IMR-90 (cell line): ENCODE data around the gene EDN2. TPM values are rescaled to one million over a fixed set of nuclear protein-coding genes. Genes with fewer than 3 reads are reported as not detected.

Experiments used
- ATAC-seq: fragments of 200-7000 bp; cut with Tn5 transposase; 2 replicates; pipeline ENCODE4 v1.9.1; 2020; ENCODE audit warnings: low read depth, mild to moderate bottlenecking, moderate library complexity
- BruUV-seq: library from RNA; stranded (reverse); fragments of 400-500 nt; replicated peaks from 2 replicates; lab custom pipeline; 2021; lab: Mats Ljungman, UMichigan
- CTCF ChIA-PET: fragments of 300-600 bp; formaldehyde crosslinking; extraction: SDS; loops from one replicate; lab custom pipeline; 2021; ENCODE audit warnings: antibody characterized with exemption; lab: Yijun Ruan, JAX
- POLR2A ChIA-PET: fragments of 300-600 bp; sonication (Branson Sonifier 250); formaldehyde crosslinking; loops from one replicate; lab custom pipeline; 2022; ENCODE audit warnings: antibody characterized with exemption; ENCODE audit not compliant: unreplicated experiment; lab: Charles Lee
- DNase-seq: peaks from one replicate; pipeline ENCODE4 v3.0.0; 2013
- H2AFZ ChIP-seq: replicated peaks from 2 replicates; pipeline ENCODE3; 2013; ENCODE audit warnings: low read length, mild to moderate bottlenecking; ENCODE audit not compliant: poor library complexity
- H2AK5ac ChIP-seq: 2 replicates; pipeline ENCODE4 v1.6.1; 2013; ENCODE audit warnings: low read depth, low read length, inconsistent platforms
- H2AK9ac ChIP-seq: replicated peaks from 2 replicates; pipeline ENCODE3; 2013; ENCODE audit warnings: mild to moderate bottlenecking, low read depth, low read length, moderate library complexity; ENCODE audit not compliant: poor library complexity
- H2BK120ac ChIP-seq: 2 replicates; pipeline ENCODE4 v1.6.1; 2013; ENCODE audit warnings: low read depth, low read length, inconsistent platforms
- H2BK15ac ChIP-seq: 3 replicates; pipeline ENCODE4 v1.6.1; 2013; ENCODE audit warnings: low read depth, low read length, inconsistent platforms
- H2BK20ac ChIP-seq: 2 replicates; pipeline ENCODE4 v1.6.1; 2013; ENCODE audit warnings: low read depth, mild to moderate bottlenecking, inconsistent platforms, low read length, moderate library complexity
- H2BK5ac ChIP-seq: 2 replicates; pipeline ENCODE4 v1.6.1; 2013; ENCODE audit warnings: mild to moderate bottlenecking, low read depth, low read length, inconsistent platforms; ENCODE audit not compliant: poor library complexity, severe bottlenecking
- H3K14ac ChIP-seq: replicated peaks from 2 replicates; pipeline ENCODE4 v1.6.1; 2013; ENCODE audit warnings: low read depth, low read length, inconsistent platforms
- H3K18ac ChIP-seq: 2 replicates; pipeline ENCODE4 v1.6.1; 2013; ENCODE audit warnings: low read depth, low read length, control low read depth
- H3K23ac ChIP-seq: 2 replicates; pipeline ENCODE4 v1.6.1; 2013; ENCODE audit warnings: low read depth, low read length, inconsistent platforms
- H3K27ac ChIP-seq: 2 replicates; pipeline ENCODE4 v1.5.1; 2013; ENCODE audit warnings: mild to moderate bottlenecking, control low read depth, low read length; ENCODE audit not compliant: insufficient read depth
- H3K27me3 ChIP-seq: 2 replicates; pipeline ENCODE4 v1.6.1; 2013; ENCODE audit warnings: low read length; ENCODE audit not compliant: control insufficient read depth, insufficient read depth
- H3K36me3 ChIP-seq: 2 replicates; pipeline ENCODE4 v1.6.1; 2013; ENCODE audit warnings: low read length, mixed read lengths; ENCODE audit not compliant: control insufficient read depth, insufficient read depth
- H3K4ac ChIP-seq: 2 replicates; pipeline ENCODE4 v1.6.1; 2013; ENCODE audit warnings: low read depth, low read length, inconsistent platforms
- H3K4me1 ChIP-seq: 2 replicates; pipeline ENCODE4 v1.6.1; 2013; ENCODE audit warnings: low read length, mixed read lengths; ENCODE audit not compliant: control insufficient read depth, insufficient read depth
- H3K4me2 ChIP-seq: 2 replicates; pipeline ENCODE4 v1.6.1; 2013; ENCODE audit warnings: low read depth, mild to moderate bottlenecking, control low read depth, low read length, moderate library complexity
- H3K4me3 ChIP-seq: 2 replicates; pipeline ENCODE4 v1.5.1; 2013; ENCODE audit warnings: low read depth, mild to moderate bottlenecking, control low read depth, low read length, moderate library complexity; ENCODE audit not compliant: insufficient read depth
- H3K56ac ChIP-seq: 2 replicates; pipeline ENCODE4 v1.6.1; 2013; ENCODE audit warnings: low read length, inconsistent platforms; ENCODE audit not compliant: insufficient read depth; ENCODE audit errors: extremely low read depth
- H3K79me1 ChIP-seq, 2 experiments: 2 replicates each; pipeline ENCODE4 v1.6.1; 2013; ENCODE audit warnings: low read length in 2 of 2, inconsistent platforms in 1 of 2, low read depth in 1 of 2
- H3K9ac ChIP-seq: 2 replicates; pipeline ENCODE4 v1.6.1; 2013; ENCODE audit warnings: low read depth, low read length, control low read depth
- H3K9me1 ChIP-seq: 2 replicates; pipeline ENCODE4 v1.6.1; 2013; ENCODE audit warnings: low read length, inconsistent platforms; ENCODE audit not compliant: insufficient read depth
- H3K9me3 ChIP-seq: 2 replicates; pipeline ENCODE4 v1.6.1; 2013; ENCODE audit warnings: low read length; ENCODE audit not compliant: control insufficient read depth, insufficient read depth
- H4K20me1 ChIP-seq: 2 replicates; pipeline ENCODE4 v1.6.1; 2013; ENCODE audit warnings: low read length, inconsistent platforms; ENCODE audit not compliant: insufficient read depth
- H4K5ac ChIP-seq: 2 replicates; pipeline ENCODE4 v1.6.1; 2013; ENCODE audit warnings: mild to moderate bottlenecking, low read depth, low read length, control low read depth
- H4K8ac ChIP-seq, 2 experiments: 2 replicates each; pipeline ENCODE4 v1.6.1; 2013; ENCODE audit warnings: low read depth in 2 of 2, low read length in 2 of 2, control low read depth in 1 of 2, inconsistent platforms in 1 of 2
- H4K91ac ChIP-seq: 2 replicates; pipeline ENCODE4 v1.6.1; 2013; ENCODE audit warnings: low read depth, low read length, inconsistent platforms; ENCODE audit not compliant: insufficient read depth
- BHLHE40 ChIP-seq: fragments of 150-350 bp; IDR thresholded peaks from 2 replicates; pipeline ENCODE4 v1.6.1; 2016; ENCODE audit warnings: mild to moderate bottlenecking, low read depth, low read length
- CEBPB ChIP-seq: IDR thresholded peaks from 2 replicates; pipeline ENCODE4 v1.6.1; 2012; ENCODE audit warnings: low read depth, low read length, improper control_type of control experiment
- CHD1 ChIP-seq: IDR thresholded peaks from 2 replicates; pipeline ENCODE4 v1.6.1; 2012; ENCODE audit warnings: low read depth, low read length, improper control_type of control experiment
- FOS ChIP-seq: fragments of 150-350 bp; IDR thresholded peaks from 2 replicates; pipeline ENCODE4 v1.6.1; 2016; ENCODE audit warnings: low read depth, low read length
- MAFK ChIP-seq: IDR thresholded peaks from 2 replicates; pipeline ENCODE4 v1.6.1; 2012; ENCODE audit warnings: low read depth, low read length, improper control_type of control experiment
- MAZ ChIP-seq: IDR thresholded peaks from 2 replicates; pipeline ENCODE4 v1.6.1; 2012; ENCODE audit warnings: low read depth, mild to moderate bottlenecking, low read length, improper control_type of control experiment, moderate library complexity, borderline replicate concordance
- MXI1 ChIP-seq: IDR thresholded peaks from 2 replicates; pipeline ENCODE4 v1.6.1; 2012; ENCODE audit warnings: low read depth, mild to moderate bottlenecking, low read length, moderate library complexity, borderline replicate concordance
- NFE2L2 ChIP-seq: fragments of 150-350 bp; IDR thresholded peaks from 2 replicates; pipeline ENCODE4 v1.6.1; 2016; ENCODE audit warnings: low read depth, mild to moderate bottlenecking, low read length
- POLR2A ChIP-seq: IDR thresholded peaks from 2 replicates; pipeline ENCODE4 v1.6.1; 2012; ENCODE audit warnings: mild to moderate bottlenecking, low read depth, low read length
- RAD21 ChIP-seq: IDR thresholded peaks from 2 replicates; pipeline ENCODE4 v1.6.1; 2012; ENCODE audit warnings: low read length, improper control_type of control experiment
- RCOR1 ChIP-seq: IDR thresholded peaks from 2 replicates; pipeline ENCODE4 v1.6.1; 2012; ENCODE audit warnings: mild to moderate bottlenecking, low read length, improper control_type of control experiment; ENCODE audit not compliant: insufficient replicate concordance
- RFX5 ChIP-seq: IDR thresholded peaks from 2 replicates; pipeline ENCODE4 v1.8.0; 2012; ENCODE audit warnings: low read depth, mild to moderate bottlenecking, low read length, moderate library complexity
- SMC3 ChIP-seq: fragments of 150-350 bp; IDR thresholded peaks from 2 replicates; pipeline ENCODE4 v1.6.1; 2016; ENCODE audit warnings: low read depth, mild to moderate bottlenecking, antibody characterized with exemption, low read length, moderate library complexity
- WGBS, 2 experiments: methylation state at CpG; one replicate each; pipeline versions ENCODE4 v1.1.5 to v1.1.7; 2013; ENCODE audit warnings: missing lambda C conversion rate in 2 of 2; ENCODE audit not compliant: insufficient read length in 1 of 2; ENCODE audit errors: extremely low coverage in 2 of 2; 5-methylcytosine and 5-hydroxymethylcytosine counted together
- dilution Hi-C: fragments of 300-500 bp; cut with HindIII; formaldehyde crosslinking; loops from one replicate; pipeline ENCODE4 v1.14.3; 2018; ENCODE audit warnings: low sequenced_read_pairs; ENCODE audit not compliant: unreplicated experiment
- in situ Hi-C: fragments of 300-500 bp; cut with MboI; formaldehyde crosslinking; loops from 3 replicates; pipeline ENCODE4 v1.14.3; 2019; ENCODE audit warnings: low sequenced_read_pairs, inconsistent platforms, mixed read lengths
- intact Hi-C: fragments of 100-400 bp; cut with micrococcal nuclease; formaldehyde crosslinking; loops from 2 replicates; pipeline ENCODE4 v1.10.0; 2022
- polyA plus RNA-seq, 3 experiments: library from polyadenylated mRNA; depleted of rRNA; stranded (reverse); fragments of >200 nt; gene quantifications; 2 replicates each; pipeline ENCODE4 v1.2.3, GENCODE V29; 2012; ENCODE audit warnings: low replicate concordance in 1 of 3
- total RNA-seq: library from RNA; depleted of rRNA; stranded (reverse); fragments of >200 nt; gene quantifications from 2 replicates; pipeline ENCODE4 v1.2.3, GENCODE V29; 2012
- TF ChIP-seq, protein P1 (sequence below): fragments of 150-350 bp; IDR thresholded peaks from 2 replicates; pipeline ENCODE4 v1.6.1; 2016; ENCODE audit warnings: low read depth, mild to moderate bottlenecking, low read length, moderate library complexity, borderline replicate concordance
- TF ChIP-seq, protein P2 (sequence below): fragments of 150-350 bp; IDR thresholded peaks from 2 replicates; pipeline ENCODE4 v1.6.1; 2017; ENCODE audit warnings: mild to moderate bottlenecking, antibody characterized with exemption, low read length, low read depth

The EDN2 gene
- total and polyA plus RNA-seq, 2 of the 4 experiments (the other 2 are of a cell fraction): 0.27 TPM; not detected in 1

DNA sequence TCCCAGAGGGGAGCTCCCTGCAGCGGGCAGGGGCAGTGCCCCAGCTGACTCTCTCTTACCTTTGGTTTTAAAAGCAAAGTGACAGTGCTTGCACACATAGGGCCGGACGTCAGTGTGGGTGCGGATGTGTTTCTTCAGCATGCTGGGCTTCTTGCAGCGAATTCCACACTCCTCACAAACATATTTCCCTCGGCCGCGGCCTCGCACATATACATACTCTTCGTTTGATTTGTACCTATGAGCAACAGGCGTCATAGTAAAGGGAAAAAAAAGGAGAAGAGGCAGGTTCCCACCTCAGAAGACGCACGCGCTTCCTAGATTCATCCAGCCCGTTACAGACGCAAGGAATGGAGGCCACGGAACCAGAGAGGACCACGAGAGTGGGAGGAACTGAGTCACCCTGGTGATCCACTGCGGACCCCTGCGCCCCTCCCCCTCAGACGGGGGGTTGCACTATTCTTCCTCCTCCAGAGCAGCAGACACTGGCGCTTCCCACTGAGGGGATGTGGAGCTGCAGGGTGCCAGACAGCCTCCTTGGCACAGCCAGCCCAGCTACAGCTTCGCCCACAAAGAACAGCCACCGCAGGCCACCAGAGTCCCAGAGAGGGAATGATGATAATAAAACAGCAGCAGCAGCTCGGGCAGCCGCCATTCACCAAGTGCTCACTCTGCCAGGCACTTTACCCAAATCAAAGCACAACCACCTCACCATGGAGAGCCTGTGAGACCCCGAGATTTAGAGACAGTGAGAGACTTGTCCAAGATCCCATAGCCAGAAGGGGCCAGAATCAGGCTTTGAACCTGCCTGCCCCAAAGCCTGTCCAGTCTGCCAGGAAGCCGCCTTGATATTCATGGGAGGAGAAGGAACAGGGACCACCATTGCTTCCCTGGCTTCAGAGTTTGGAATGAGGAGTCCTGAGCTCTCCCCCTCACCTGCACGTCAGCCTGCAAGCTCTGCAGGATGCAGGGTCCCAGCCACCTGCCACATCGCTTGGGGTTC, 40.5 kb upstream of the EDN2 start:
- no peak overlapping the region for H3K9ac ChIP-seq
- no peak for DNase-seq
- in situ Hi-C loops: no loop called here
- ChIA-PET CTCF (interaction anchor here (1.0 kb wide), 1 partner anchor 9 kb away, joined by 4 read pairs; no protein-coding TSS in a partner anchor), POLR2A (no interaction called here)
- H3K4me2 ChIP-seq: no peak overlapping the region
- 93% methylated on average over 4 of the region's 30 CpGs; no CpG with 5 or more reads in 1 of the 2 experiments for WGBS, 2 experiments
- no peak overlapping the region for H2BK20ac ChIP-seq
- no peaks in the 10 kb centered on the region for H3K4me1 ChIP-seq
- no peak overlapping the region for H3K56ac ChIP-seq
- no peak overlapping the region for H4K91ac ChIP-seq
- no peak overlapping the region for H2AFZ ChIP-seq
- no peak overlapping the region for H4K5ac ChIP-seq
- no peak overlapping the region for H3K23ac ChIP-seq
- H3K4ac ChIP-seq: no peak overlapping the region
- BruUV-seq: no TSS peak
- no peaks in the 10 kb centered on the region for H3K79me1 ChIP-seq
- dilution Hi-C loops: no loop called here
- no peaks in the 10 kb centered on the region for H3K9me3 ChIP-seq
- no peak for ATAC-seq
- 0 out of 2 replicates have a peak, but pooled peaks cover 6% of the 10 kb centered on the region for H3K9me1 ChIP-seq
- H3K4me3 ChIP-seq: no peak overlapping the region
- H3K18ac ChIP-seq: no peak overlapping the region
- no peak overlapping the region for H2BK15ac ChIP-seq
- no peak overlapping the region for H2BK5ac ChIP-seq
- H4K20me1 ChIP-seq: no peaks in the 10 kb centered on the region
- H3K36me3 ChIP-seq: no peaks in the 10 kb centered on the region
- no peak overlapping the region for H2AK9ac ChIP-seq
- H4K8ac ChIP-seq: no peak overlapping the region
- intact Hi-C loops: no loop called here
- no peaks in the 10 kb centered on the region for H3K27me3 ChIP-seq
- no peak overlapping the region for H2BK120ac ChIP-seq
- no peak overlapping the region for H3K14ac ChIP-seq
- no peak overlapping the region for H3K27ac ChIP-seq
- H2AK5ac ChIP-seq: no peak overlapping the region
- no peak for TF ChIP-seq MXI1
- TF ChIP-seq, protein P1, sequence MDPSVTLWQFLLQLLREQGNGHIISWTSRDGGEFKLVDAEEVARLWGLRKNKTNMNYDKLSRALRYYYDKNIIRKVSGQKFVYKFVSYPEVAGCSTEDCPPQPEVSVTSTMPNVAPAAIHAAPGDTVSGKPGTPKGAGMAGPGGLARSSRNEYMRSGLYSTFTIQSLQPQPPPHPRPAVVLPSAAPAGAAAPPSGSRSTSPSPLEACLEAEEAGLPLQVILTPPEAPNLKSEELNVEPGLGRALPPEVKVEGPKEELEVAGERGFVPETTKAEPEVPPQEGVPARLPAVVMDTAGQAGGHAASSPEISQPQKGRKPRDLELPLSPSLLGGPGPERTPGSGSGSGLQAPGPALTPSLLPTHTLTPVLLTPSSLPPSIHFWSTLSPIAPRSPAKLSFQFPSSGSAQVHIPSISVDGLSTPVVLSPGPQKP: no peak
- TF ChIP-seq BHLHE40: no peak
- TF ChIP-seq CEBPB: no peak
- TF ChIP-seq NFE2L2: no peak
- no peak for TF ChIP-seq RFX5
- no peak for TF ChIP-seq MAZ
- TF ChIP-seq RCOR1: no peak
- no peak for TF ChIP-seq RAD21
- TF ChIP-seq FOS: no peak
- TF ChIP-seq POLR2A: no peak
- TF ChIP-seq CHD1: no peak
- no peak for TF ChIP-seq MAFK
- TF ChIP-seq, protein P2, sequence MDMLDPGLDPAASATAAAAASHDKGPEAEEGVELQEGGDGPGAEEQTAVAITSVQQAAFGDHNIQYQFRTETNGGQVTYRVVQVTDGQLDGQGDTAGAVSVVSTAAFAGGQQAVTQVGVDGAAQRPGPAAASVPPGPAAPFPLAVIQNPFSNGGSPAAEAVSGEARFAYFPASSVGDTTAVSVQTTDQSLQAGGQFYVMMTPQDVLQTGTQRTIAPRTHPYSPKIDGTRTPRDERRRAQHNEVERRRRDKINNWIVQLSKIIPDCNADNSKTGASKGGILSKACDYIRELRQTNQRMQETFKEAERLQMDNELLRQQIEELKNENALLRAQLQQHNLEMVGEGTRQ: no peak
- no peak for TF ChIP-seq SMC3
